KOPT-K1 (cell line): ENCODE results near the gene PLCB1.
"Not testable (repeated sequence)": the region's sequence is repeated elsewhere in the genome, so short reads cannot be mapped to it uniquely, and the experiment has no call there.

Experiments used
- H3K27ac ChIP-seq: fragments of 200-600 bp; sonication (generic); 2 replicates; pipeline ENCODE4 v1.5.1; 2016; ENCODE audit warnings: antibody characterized with exemption, mild to moderate bottlenecking, low read depth, low read length; ENCODE audit not compliant: poor library complexity, severe bottlenecking
- H3K36me3 ChIP-seq: fragments of 200-600 bp; sonication (generic); 2 replicates; pipeline ENCODE4 v1.5.1; 2017; ENCODE audit warnings: antibody characterized with exemption, mild to moderate bottlenecking, low read length, moderate library complexity; ENCODE audit not compliant: insufficient read depth
- H3K9me3 ChIP-seq: fragments of 200-600 bp; sonication (generic); 2 replicates; pipeline ENCODE4 v1.5.1; 2017; ENCODE audit warnings: antibody characterized with exemption, low read length, mild to moderate bottlenecking; ENCODE audit not compliant: insufficient read depth, poor library complexity, severe bottlenecking

The PLCB1 gene

DNA sequence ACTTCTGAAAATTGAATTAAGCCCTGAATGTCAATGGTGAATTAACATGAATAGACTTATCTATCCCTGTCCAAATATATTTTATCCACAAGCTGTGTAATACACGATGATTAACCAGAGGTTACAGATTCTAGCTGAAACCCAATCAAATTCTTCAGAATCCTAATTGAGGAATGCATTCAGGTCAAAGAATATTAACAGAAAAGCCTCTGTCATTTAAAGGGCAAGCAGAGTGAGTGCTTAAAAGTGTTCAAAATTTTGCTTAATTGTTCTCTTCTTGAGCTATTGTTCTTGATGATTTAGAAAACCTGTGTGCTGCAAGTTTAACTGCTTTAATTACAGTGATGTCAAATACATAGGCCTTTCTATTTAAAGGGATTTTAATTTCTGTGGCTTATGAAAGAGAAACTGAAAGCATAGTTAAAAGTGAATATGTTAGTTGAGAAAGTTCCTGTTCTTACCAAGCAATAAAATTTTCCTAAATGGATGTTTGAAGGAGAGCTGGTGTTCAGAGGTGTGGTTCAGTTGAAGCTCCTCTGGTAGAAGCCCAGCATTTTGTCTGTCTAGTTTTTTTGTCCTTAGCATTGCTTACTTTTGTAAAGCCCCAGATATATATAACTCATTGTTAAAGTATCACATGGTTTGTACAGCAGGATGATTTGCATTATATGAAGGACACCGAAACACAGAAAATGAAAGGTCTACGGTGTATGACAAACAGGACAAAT, 470.5 kb downstream of the PLCB1 start:
- Histone ChIP-seq H3K9me3 (no peaks in the 10 kb centered on the region), H3K27ac (no peak overlapping the region), H3K36me3 (no peaks in the 10 kb centered on the region)

DNA sequence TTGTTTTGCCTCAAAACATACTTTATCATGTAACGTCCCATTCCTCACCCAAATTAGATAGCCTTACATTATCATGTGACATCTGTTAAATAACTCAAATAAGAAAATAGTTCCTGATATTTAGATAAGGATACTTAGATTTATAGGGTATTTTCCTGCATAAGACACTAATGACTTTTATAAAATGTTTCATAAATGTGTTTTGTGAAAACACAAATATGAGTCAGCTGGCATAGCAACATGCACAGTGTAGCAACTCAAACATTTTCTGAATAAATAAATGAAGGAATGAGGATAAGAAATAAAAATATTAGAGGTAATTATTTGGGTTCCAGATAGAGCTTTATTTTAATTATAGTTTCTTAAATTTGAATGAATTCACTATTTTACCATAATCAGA, 476.4 kb downstream of the PLCB1 start:
- Histone ChIP-seq H3K9me3 (no peaks in the 10 kb centered on the region), H3K36me3 (no peaks in the 10 kb centered on the region), H3K27ac (no peak overlapping the region)

DNA sequence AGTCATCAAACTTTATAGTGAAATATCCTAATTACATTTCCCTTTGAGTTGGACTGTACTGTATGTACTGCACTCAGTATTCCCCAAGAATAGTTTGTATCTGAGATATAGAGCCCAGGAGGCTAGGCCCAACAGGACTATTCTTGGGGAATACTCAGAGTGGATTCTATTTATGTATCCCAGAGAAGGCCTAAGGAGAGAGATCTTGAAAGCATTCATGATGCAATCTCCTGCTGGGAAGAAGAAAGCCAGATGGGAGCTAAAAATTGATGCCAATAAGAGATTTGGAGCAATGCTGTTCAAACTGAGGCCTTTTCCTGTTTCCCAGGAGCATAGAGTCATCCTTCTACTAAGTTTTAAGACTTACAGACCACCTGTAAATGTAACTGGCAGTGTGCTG, 484.7 kb downstream of the PLCB1 start:
- Histone ChIP-seq H3K27ac (no peak overlapping the region), H3K9me3 (no peaks in the 10 kb centered on the region), H3K36me3 (no peaks in the 10 kb centered on the region)

GRCh38 chr20:8621001-8621400, 488.9 kb downstream of the PLCB1 start:
- H3K9me3 ChIP-seq, result no peaks in the 10 kb centered on the region
- H3K27ac ChIP-seq, result no peak overlapping the region
- no peaks in the 10 kb centered on the region for H3K36me3 ChIP-seq

- Histone ChIP-seq H3K9me3 (no peaks in the 10 kb centered on the region), H3K36me3 (no peaks in the 10 kb centered on the region), H3K27ac (no peak overlapping the region)
Observed at GRCh38 chr20:8624046-8624445, 492.0 kb downstream of the PLCB1 start.

DNA sequence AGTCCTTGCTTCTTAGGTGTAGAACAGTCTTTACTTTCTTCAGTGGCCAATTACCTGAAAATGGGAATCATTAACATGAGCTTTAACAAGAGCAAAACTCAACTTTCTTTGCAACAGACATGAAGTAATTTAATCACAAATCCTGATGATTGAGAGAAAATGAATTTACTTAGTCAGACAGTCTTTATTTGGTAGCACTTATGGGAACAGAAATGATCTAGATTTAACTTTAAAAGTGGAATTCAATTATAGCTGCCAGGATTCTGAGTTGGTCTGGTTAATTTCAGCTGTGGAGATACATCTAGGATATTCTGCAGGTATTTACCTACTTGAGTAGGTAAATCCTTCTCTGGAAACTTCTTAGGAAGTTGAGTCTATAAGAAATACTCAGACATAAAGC, 492.6 kb downstream of the PLCB1 start:
- Histone ChIP-seq H3K27ac (no peak overlapping the region), H3K36me3 (no peaks in the 10 kb centered on the region), H3K9me3 (no peaks in the 10 kb centered on the region)

- H3K27ac ChIP-seq, result no peak overlapping the region
- no peaks in the 10 kb centered on the region for H3K9me3 ChIP-seq
- no peaks in the 10 kb centered on the region for H3K36me3 ChIP-seq
Observed at GRCh38 chr20:8627340-8628004, 495.4 kb downstream of the PLCB1 start.

DNA sequence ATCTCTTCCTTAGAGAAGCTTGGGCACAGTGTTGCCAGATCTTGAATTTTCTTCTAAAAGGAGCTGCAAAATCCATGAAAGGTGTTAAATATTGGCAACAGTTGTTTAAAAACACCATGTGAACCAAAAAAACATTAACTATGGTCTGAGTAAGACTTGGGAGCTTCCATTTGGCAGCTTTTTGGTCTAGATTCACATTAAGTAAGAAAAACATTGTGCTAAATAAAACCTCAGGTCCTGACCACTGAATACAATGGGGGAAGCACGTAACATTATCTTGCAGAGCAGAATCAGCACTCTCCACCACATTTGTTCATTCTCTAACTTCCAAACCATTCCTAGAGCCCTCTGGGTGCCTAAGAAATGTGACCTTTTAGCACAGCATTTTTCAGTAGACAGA, 499.2 kb downstream of the PLCB1 start:
- Histone ChIP-seq H3K36me3 (no peaks in the 10 kb centered on the region), H3K27ac (no peak overlapping the region), H3K9me3 (no peaks in the 10 kb centered on the region)

DNA sequence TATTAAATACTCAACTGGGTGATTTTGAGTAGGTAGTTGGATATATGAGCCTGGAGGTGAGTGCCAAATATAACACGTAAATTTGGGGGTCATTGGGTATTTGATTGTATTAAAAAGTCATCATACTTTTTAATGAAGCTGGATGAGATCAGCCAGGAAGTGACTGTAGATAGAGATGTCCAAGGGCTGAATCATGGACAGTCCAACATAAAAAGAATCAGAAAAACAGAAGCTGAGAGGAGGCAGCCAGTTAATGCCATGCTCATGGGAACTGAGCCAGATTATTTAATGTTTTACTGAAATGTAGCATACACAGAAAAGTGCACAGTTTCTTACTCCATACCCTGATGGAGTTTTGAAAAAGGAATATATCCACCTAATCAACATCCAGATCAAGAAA, 501.3 kb downstream of the PLCB1 start:
- Histone ChIP-seq H3K9me3 (no peaks in the 10 kb centered on the region), H3K36me3 (no peaks in the 10 kb centered on the region), H3K27ac (no peak overlapping the region)

- no peaks in the 10 kb centered on the region for H3K9me3 ChIP-seq
- no peak overlapping the region for H3K27ac ChIP-seq
- H3K36me3 ChIP-seq, result no peaks in the 10 kb centered on the region
Observed at GRCh38 chr20:8635048-8635572, 503.0 kb downstream of the PLCB1 start.

- no peak overlapping the region for H3K27ac ChIP-seq
- no peaks in the 10 kb centered on the region for H3K9me3 ChIP-seq
- H3K36me3 ChIP-seq, result no peaks in the 10 kb centered on the region
Observed at GRCh38 chr20:8635837-8636236, 503.8 kb downstream of the PLCB1 start.

GRCh38 chr20:8639112-8639778, 507.2 kb downstream of the PLCB1 start:
- no peaks in the 10 kb centered on the region for H3K36me3 ChIP-seq
- no peaks in the 10 kb centered on the region for H3K9me3 ChIP-seq
- no peak overlapping the region for H3K27ac ChIP-seq

- Histone ChIP-seq H3K36me3 (no peaks in the 10 kb centered on the region), H3K9me3 (no peaks in the 10 kb centered on the region), H3K27ac (no peak overlapping the region)
Observed at GRCh38 chr20:8640461-8640860, 508.4 kb downstream of the PLCB1 start.

GRCh38 chr20:8642247-8642646, 510.2 kb downstream of the PLCB1 start:
- Histone ChIP-seq H3K36me3 (no peaks in the 10 kb centered on the region), H3K27ac (no peak overlapping the region)

GRCh38 chr20:8644468-8644867, 512.4 kb downstream of the PLCB1 start:
- not testable (repeated sequence) for H3K27ac ChIP-seq, H3K36me3 ChIP-seq, H3K9me3 ChIP-seq

More at GRCh38 chr20:8642247-8642646, 510.2 kb downstream of the PLCB1 start:
- no peaks in the 10 kb centered on the region for H3K9me3 ChIP-seq
